Retinal pigment epithelial cell (primary cell): ENCODE results near the gene ATXN1L.
A peak's percentile ranks its signal among the peaks of the same experiment; 100 is the strongest.

Experiments
- DNase-seq: peaks from one replicate; pipeline ENCODE4 v3.0.0-alpha.2; 2010; ENCODE audit warnings: low read depth
- H3K4me3 ChIP-seq: 2 replicates; pipeline ENCODE4 v1.5.1; 2011; ENCODE audit warnings: mild to moderate bottlenecking, low read length, control low read depth, moderate library complexity
- TF ChIP-seq, protein P1 (sequence below): conservative IDR thresholded peaks from 2 replicates; pipeline ENCODE4 v1.5.1; 2011; ENCODE audit warnings: low read depth, low read length, control low read depth, inconsistent platforms

ATXN1L gene

DNA sequence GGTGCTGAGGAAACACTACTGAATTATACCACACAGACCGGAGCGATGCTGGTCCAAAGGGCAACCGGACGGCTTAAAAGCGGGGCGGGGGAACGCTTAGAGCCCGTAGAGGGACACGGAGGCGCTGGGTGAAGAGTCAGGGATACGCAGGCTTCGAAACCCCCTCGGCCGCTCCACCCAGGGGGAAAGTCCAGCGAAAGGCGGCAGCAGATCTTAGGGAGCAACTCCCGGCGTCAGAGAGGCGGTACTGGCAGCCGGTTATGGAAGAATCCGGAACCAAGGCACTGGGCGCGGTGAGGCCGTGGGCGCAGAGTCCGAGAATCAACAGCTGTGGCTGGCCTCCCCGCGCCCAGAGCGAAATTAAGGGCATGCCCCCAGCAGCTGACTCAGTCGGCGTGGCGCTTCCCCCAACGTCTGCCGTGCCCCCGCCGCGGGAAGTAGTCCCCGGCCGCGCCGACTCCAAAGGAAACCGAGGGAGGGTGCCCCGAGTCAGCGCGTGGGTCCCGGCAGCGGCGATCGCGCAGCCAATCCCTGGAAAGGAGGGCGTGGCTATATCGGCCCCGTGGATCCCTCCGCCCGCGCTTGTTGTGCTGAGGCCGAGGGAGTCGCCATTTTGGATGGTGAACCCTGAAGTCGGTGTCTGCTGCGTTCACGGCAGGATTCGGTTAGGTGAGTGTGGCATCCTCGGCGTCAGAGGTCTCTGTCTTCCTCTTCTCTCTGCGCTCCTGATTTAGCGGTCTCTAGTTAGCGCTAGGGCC is 49.3 kb downstream of the ATXN1L start, which contains the start of gene IST1:
Gene IST1 (plus strand): TSS at position 611 of the 758 bp plus-strand sequence. CDS start 20,110 bp downstream, outside the sequence.
- TF ChIP-seq, protein P1, sequence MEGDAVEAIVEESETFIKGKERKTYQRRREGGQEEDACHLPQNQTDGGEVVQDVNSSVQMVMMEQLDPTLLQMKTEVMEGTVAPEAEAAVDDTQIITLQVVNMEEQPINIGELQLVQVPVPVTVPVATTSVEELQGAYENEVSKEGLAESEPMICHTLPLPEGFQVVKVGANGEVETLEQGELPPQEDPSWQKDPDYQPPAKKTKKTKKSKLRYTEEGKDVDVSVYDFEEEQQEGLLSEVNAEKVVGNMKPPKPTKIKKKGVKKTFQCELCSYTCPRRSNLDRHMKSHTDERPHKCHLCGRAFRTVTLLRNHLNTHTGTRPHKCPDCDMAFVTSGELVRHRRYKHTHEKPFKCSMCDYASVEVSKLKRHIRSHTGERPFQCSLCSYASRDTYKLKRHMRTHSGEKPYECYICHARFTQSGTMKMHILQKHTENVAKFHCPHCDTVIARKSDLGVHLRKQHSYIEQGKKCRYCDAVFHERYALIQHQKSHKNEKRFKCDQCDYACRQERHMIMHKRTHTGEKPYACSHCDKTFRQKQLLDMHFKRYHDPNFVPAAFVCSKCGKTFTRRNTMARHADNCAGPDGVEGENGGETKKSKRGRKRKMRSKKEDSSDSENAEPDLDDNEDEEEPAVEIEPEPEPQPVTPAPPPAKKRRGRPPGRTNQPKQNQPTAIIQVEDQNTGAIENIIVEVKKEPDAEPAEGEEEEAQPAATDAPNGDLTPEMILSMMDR, result no peak
- peak; percentile 96 for DNase-seq
- peak within 1 kb of the TSS; percentile 94 for H3K4me3 ChIP-seq

DNA sequence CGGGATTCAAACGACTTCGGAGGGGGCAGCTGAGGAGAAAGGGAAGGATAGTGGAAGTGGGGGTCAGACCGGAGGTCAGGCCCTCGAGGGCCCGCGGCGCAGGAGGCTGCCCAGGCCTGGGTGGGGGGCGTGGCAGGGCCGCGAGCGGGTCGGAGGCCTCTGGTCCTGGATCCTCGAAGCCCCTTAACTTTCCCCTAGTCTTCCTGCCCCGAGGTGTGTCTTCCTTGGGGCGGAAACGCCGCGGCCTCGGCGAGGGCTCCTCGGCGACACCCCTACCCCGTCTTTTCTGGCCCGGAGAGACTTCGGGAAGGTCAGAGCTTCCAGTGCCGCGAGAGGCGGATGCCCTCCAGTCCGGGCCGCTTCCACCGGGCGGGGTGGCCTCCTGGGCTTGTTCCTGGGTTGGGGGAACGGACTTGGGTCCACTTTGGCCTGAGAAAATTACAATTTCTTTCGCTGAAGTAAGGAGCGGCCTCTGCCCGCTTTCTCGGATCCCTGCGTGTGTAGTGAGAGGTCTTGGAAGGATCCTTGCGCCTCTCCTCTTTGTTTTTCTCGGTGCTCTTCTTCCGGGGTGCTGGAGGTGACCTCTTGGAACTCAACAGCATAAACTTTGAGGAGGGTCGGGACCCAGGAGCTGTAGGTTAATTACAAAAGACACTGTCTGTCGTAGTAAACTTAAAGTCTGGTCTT is 50.0 kb downstream of the ATXN1L start:
- DNase-seq, result no peak
- peak overlapping the region; percentile 94 for H3K4me3 ChIP-seq
- TF ChIP-seq, protein P1, result no peak

DNA sequence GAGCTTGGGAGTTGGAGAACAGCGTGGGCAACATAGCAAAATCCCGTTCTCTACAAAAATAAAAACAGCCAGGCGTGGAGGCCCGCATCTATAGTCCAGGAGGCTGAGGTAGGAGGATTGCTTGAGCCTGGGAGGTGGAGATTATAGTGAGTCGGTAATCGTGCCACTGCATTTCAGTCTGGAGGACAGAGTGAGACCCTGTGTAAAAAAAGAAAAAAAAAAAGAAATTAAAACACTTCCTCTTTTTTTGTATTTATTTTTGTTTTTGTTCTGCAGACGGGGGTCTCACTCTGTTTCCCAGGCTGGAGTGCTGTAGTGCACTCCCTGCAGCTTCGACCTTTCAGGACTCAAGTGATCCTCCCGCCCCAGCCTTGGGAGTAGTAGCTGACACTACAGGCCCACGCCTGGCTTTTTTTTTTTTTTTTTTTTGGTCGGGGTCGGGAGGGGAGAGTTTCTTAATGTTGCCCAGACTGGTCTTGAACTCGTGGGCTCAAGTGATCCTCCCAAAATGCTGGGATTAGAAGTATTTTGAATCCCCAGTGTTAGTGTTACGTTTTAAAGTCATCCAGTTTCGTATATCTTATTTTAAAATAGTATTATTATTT is 51.1 kb downstream of the ATXN1L start:
- no peak for DNase-seq
- H3K4me3 ChIP-seq, result peak overlapping the region; percentile 94
- TF ChIP-seq, protein P1, result no peak

DNA sequence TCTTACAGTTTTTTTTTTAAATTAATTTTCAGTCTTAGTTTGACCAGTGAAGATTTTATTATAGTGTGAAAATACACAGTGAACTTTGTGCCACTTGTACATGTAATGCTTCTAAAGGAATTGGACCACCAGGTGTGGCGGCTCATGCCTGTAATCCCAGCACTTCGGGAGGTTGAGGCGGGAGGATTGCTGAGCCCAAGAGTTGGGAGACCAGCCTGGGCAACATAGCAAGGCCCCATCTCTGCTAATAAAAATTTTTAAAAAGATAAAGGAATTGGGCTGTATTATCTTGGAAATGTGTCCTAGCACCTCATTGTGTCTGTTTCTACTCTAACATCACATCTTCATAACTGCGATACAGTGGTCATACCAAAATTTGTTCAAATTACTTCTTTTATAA is 53.4 kb downstream of the ATXN1L start:
- no peak for DNase-seq
- H3K4me3 ChIP-seq, result no peak overlapping the region
- TF ChIP-seq, protein P1, result no peak

DNA sequence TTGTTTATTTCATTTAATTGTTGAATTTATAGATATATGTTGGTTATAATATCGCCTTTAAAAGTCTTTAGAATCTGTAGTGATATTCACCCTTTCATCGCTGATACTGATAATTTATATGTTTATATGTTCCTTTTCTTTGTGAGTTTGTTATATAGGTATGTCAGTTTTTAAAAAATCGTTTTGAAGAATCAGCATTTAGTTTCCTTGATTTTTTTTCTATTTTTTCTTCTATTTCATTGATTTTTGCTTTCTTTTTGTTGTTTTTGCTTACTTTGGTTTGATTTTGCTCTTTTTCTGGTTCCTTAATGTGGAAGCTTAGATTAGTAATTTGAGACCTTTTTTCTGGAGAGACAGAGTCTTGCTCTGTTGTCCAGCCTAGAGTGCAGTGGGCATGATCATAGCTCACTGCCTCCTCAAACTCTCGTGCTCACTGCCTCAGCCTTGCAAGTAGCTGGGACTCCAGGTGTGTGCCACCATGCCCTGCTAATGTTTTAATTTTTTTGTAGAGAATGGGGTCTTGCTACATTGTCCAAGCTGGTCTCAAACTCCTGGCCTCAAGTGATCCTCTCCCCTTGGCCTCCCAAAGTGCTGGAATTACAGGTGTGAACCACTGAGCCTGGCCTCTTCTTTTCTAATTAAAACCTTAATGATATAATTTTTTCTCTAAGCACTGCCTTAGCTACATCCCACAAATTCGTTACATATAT is 57.0 kb downstream of the ATXN1L start:
- DNase-seq, result no peak
- H3K4me3 ChIP-seq, result no peak overlapping the region
- TF ChIP-seq, protein P1, result no peak

DNA sequence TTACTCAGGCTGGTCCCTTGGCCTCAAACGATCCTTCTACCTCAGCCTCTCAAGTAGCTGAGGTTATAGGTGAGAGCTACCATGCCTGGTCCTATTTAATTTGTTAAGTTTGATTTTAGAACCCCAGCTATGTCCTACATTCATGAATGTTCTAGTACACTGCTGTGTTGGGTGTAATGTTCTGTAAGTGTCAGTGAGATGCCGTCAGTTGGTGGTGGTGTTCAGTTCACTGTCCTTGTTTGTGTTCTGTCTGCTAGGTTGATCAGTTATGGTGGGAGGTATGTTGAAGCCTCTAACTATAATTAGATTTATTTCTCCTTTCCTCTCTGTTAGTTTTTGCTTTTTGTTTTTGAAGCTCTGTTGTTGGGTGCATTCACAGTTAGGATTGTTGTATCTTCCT is 57.8 kb downstream of the ATXN1L start:
- TF ChIP-seq, protein P1, result no peak
- DNase-seq, result no peak
- no peak overlapping the region for H3K4me3 ChIP-seq
